ENCODE data around the gene RHBDL2.

RHBDL2 gene

DNA sequence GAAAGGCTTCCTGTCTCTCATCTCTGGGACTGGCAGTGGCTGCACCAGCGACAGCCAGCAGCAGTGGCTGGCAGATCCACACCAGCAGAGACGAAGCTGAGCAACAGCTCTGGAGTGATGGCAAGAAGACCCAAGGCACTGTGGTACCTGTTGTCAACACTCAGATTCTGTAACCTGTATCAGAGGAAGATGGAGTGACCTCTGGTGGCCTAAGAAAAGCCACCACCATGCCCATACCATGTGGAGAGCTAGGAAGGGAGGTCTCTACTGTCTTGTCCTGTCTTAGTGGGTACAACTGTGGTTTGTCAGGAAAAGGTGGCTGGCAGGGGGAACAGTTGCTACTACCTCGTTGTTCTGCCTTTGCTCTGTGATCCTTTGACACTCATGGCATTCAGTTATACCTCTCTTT, 22.5 kb upstream of the RHBDL2 start:
- no peak for DNase-seq (ENCODE audit: extremely low read depth, low read depth)
- no peak for TF ChIP-seq CTCF (IDR thresholded peaks at IDR 0.05; ENCODE audit: low read depth, low read length)

DNA sequence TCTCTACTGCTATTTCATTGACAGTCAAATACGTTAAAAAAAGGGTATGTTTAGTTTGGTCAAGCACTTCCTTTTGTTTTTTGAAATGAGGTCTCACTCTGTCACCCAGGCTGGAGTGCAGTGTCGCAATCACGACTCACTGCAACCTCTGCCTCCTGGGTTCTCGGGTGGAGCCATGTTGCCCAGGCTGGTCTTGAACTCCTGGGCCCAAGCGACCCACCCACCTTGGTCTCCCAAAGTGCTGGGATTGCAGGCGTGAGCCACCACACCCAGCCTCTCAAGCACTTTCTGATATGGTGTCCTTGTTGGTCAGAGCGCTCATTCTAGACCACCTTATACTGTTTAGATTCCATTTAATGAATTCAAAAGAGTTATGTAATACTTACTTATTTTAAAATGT, 20.9 kb upstream of the RHBDL2 start:
- TF ChIP-seq CTCF (IDR thresholded peaks at IDR 0.05; ENCODE audit: low read depth, low read length): no peak
- no peak for DNase-seq (ENCODE audit: extremely low read depth, low read depth)

DNA sequence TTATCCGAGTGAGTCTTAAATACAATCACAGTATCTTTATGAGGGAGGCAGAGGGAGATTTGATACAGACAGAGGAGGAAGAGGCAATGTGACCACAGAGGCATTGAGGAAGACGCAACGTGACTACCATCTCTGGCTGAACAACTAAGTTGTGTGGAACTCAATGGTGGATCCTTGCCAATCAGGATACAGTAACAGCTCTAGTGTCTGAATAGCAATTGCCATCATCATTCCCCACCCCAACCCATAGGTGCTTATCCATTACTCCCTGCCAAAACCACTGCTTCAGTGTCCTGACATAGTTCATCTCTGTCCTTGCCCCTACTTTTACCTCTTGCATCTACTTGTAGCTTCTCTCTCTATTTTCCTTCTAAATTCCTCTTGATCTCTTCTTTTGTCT, 20.5 kb upstream of the RHBDL2 start:
- DNase-seq (ENCODE audit: extremely low read depth, low read depth): no peak

GRCh38 chr1:38958967-38959366, 17.3 kb upstream of the RHBDL2 start:
- no peak for DNase-seq (ENCODE audit: extremely low read depth, low read depth)
- TF ChIP-seq CTCF (IDR thresholded peaks at IDR 0.05; ENCODE audit: low read depth, low read length): no peak

More for the DNA sequence above, 20.5 kb upstream of the RHBDL2 start:
- no peak for TF ChIP-seq CTCF (IDR thresholded peaks at IDR 0.05; ENCODE audit: low read depth, low read length)

- no peak for TF ChIP-seq CTCF (IDR thresholded peaks at IDR 0.05; ENCODE audit: low read depth, low read length)
- no peak for DNase-seq (ENCODE audit: extremely low read depth, low read depth)
Observed at GRCh38 chr1:38953433-38953860, 11.8 kb upstream of the RHBDL2 start.

DNA sequence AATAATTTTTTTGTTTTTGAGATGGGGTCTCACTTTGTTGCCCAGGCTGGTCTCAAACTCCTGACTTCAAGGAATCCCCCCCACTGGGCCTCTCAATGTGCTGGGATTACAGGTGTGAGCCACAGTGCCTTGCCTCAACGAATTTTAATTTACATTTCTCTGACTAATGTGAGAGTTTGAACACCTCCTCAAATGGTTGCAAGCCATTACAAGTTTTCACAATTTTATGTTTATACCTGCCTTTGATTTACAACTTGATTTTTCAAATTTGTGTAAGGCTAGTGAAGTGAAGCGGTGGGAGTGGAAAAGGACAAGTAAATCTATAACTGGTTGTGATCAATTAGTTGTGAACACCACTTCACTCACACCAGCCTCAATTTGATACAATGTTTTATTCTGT, 8.9 kb upstream of the RHBDL2 start:
- DNase-seq (ENCODE audit: extremely low read depth, low read depth): no peak
- TF ChIP-seq CTCF (IDR thresholded peaks at IDR 0.05; ENCODE audit: low read depth, low read length): no peak

DNA sequence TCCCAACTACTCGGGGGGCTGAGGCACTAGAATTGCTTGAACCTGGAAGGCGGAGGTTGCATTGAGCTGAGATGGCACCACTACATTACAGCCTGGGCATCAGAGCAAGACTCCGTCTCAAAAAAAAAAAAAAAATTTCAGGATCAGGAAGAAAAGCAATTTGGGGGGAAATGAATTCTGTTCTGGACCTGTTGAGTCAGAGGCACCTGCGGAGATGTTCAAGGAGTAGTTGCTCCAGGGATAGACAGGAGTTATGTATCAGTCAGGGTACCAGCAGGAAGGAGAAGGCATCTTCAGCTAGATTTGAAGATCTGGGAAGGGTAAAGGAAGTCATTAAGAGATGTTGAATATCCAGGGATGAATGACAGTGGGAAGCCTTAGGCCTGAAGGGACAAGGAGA, 2.9 kb upstream of the RHBDL2 start:
- no peak for DNase-seq (ENCODE audit: extremely low read depth, low read depth)
- no peak for TF ChIP-seq CTCF (IDR thresholded peaks at IDR 0.05; ENCODE audit: low read depth, low read length)
